Body of pancreas (tissue), 4 donors: Measurements from ENCODE around the gene ZIC4.

Experiments used
- CTCF ChIP-seq, 7 experiments: fragments of 450-650 bp in 4 of 7; fragments of 200-600 bp in 3 of 7; sonication (generic) in 3 of 7; IDR thresholded peaks; one replicate each; pipeline ENCODE4 v1.5.1; 2016 to 2019; ENCODE audit warnings: antibody characterized with exemption in 7 of 7
- POLR2A ChIP-seq, 3 donors: fragments of 450-650 bp; IDR thresholded peaks; one replicate each; pipeline ENCODE4 v1.6.1; 2016; ENCODE audit warnings: antibody characterized with exemption in 3 of 3, mild to moderate bottlenecking in 2 of 3

GRCh38 chr3:147412917-147413685, 6.8 kb upstream of the ZIC4 start:
- no peak for TF ChIP-seq CTCF (IDR thresholded peaks at IDR 0.05)
- TF ChIP-seq POLR2A (IDR thresholded peaks at IDR 0.05) = no peak
